Measurements from ENCODE around the gene THBS2. TPM values are rescaled to one million over a fixed set of nuclear protein-coding genes. Genes with fewer than 3 reads are reported as not detected.
"Not testable (repeated sequence)": the region's sequence is repeated elsewhere in the genome, so short reads cannot be mapped to it uniquely, and the experiment has no call there.

The THBS2 gene
- total RNA-seq, 4 donors from 2014 or later: 12.0 to 74.7 (median 16.4) TPM

GRCh38 chr6:169274781-169275180 is 21.1 kb upstream of the THBS2 start:
- no peak for DNase-seq
- intact Hi-C loops (cut with DNase I): no loop called here
- no peak overlapping the region for H3K27ac ChIP-seq
- no peaks in the 10 kb centered on the region for H3K27me3 ChIP-seq
- no peaks in the 10 kb centered on the region for H3K9me3 ChIP-seq
- no peaks in the 10 kb centered on the region for H3K36me3 ChIP-seq
- no peak overlapping the region for H3K4me3 ChIP-seq (replicated peaks in 1 of 3)
- no peaks in the 10 kb centered on the region for H3K4me1 ChIP-seq
- 67 to 83% methylated on average over 1 of the region's 1 CpG for WGBS, 2 donors
- TF ChIP-seq POLR2A (IDR thresholded peaks at IDR 0.05) (no peak), CTCF (IDR thresholded peaks at IDR 0.05) (no peak)

GRCh38 chr6:169273511-169273910 is 19.9 kb upstream of the THBS2 start:
- Histone ChIP-seq H3K36me3 (no peaks in the 10 kb centered on the region), H3K9me3 (no peaks in the 10 kb centered on the region), H3K4me3 (replicated peaks in 1 of 3) (no peak overlapping the region), H3K4me1 (no peaks in the 10 kb centered on the region), H3K27ac (no peak overlapping the region), H3K27me3 (no peaks in the 10 kb centered on the region)
- intact Hi-C loops (cut with DNase I): no loop called here
- WGBS, 2 donors: 89 to 97% methylated on average over 3 of the region's 3 CpGs
- no peak for DNase-seq
- TF ChIP-seq CTCF (IDR thresholded peaks at IDR 0.05) (no peak), POLR2A (IDR thresholded peaks at IDR 0.05) (no peak)

- no peak for DNase-seq
- no peaks in the 10 kb centered on the region for H3K4me1 ChIP-seq
- no peaks in the 10 kb centered on the region for H3K27me3 ChIP-seq
- H3K4me3 ChIP-seq (replicated peaks in 1 of 3): no peak overlapping the region
- intact Hi-C loops (cut with DNase I): no loop called here
- H3K27ac ChIP-seq: no peak overlapping the region
- no peaks in the 10 kb centered on the region for H3K9me3 ChIP-seq
- WGBS, 2 donors: 75 to 79% methylated on average over 1 of the region's 1 CpG
- no peak for TF ChIP-seq CTCF (IDR thresholded peaks at IDR 0.05)
- TF ChIP-seq POLR2A (IDR thresholded peaks at IDR 0.05): no peak
- no peaks in the 10 kb centered on the region for H3K36me3 ChIP-seq
Measured at GRCh38 chr6:169271877-169272216, 18.2 kb upstream of the THBS2 start.

GRCh38 chr6:169271158-169271876 is 17.7 kb upstream of the THBS2 start:
- intact Hi-C loops (cut with DNase I): no loop called here

GRCh38 chr6:169270077-169270380 is 16.4 kb upstream of the THBS2 start:
- H3K9me3 ChIP-seq; H3K4me1 ChIP-seq; H3K4me3 ChIP-seq (replicated peaks in 1 of 3); DNase-seq; H3K27me3 ChIP-seq; H3K36me3 ChIP-seq; intact Hi-C loops (cut with DNase I): not testable (repeated sequence)
- H3K27ac ChIP-seq: peak overlapping the region in 2 of 3 donors; percentile 6 to 23

More at GRCh38 chr6:169271158-169271876, 17.7 kb upstream of the THBS2 start:
- H3K4me1 ChIP-seq: no peaks in the 10 kb centered on the region
- no peak overlapping the region for H3K27ac ChIP-seq
- no peaks in the 10 kb centered on the region for H3K9me3 ChIP-seq
- WGBS, 2 donors: 56 to 57% methylated on average over 10 of the region's 10 CpGs
- DNase-seq: no peak
- no peak overlapping the region for H3K4me3 ChIP-seq (replicated peaks in 1 of 3)
- H3K27me3 ChIP-seq: no peaks in the 10 kb centered on the region
- TF ChIP-seq POLR2A (IDR thresholded peaks at IDR 0.05) (no peak), CTCF (IDR thresholded peaks at IDR 0.05) (no peak)
- no peaks in the 10 kb centered on the region for H3K36me3 ChIP-seq

Measured in thyroid gland (tissue), 4 donors.